CD1c-positive myeloid dendritic cell (primary cell): ENCODE data around the gene PLBD2.

ENCODE experiments used
- DNase-seq: peaks from one replicate; pipeline ENCODE4 v3.0.0-alpha.2; 2016; ENCODE audit errors: extremely low spot score

Gene PLBD2

GRCh38 chr12:113393749-113394148 is 35.4 kb downstream of the PLBD2 start:
- no peak for DNase-seq

DNA sequence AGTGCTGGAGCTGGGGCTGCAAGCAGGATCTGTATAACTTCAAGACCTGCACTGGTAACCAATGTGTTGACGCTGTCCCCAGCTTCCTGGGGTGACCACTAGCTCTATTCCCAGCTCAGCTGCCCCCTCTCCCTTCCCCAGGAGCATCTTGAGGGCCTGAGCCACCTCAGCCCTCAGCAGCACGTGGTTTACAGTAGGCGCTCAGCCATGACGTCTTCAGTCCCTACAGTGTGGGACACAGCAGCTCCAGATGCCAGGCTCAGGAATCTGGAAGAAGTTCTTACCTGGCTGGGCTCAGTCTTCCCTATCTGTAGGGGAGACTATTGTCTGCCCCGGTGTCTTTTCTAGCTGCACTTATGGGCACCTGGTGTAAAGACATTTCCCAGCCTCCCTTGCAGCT is 36.7 kb downstream of the PLBD2 start:
- DNase-seq = no peak

DNA sequence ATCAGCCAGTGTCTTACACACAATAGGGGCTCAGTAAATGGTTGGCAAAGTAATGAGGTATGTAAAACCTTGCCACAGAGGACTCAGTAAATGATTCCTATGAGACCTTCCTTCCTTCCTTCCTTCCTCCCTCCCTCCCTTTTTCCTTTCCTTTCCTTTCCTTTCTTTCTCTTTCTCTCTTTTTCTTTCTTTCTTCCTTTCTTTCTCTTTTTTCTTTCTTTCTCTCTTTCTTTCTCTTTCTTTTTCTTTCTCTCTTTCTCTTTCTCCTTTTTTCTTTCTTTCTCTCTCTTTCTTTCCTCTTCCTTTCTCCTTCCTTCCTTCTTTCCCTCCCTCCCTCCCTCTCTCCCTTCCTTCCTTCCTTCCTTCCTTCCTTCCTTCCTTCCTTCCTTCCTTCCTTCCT is 37.8 kb downstream of the PLBD2 start:
- DNase-seq = no peak

DNA sequence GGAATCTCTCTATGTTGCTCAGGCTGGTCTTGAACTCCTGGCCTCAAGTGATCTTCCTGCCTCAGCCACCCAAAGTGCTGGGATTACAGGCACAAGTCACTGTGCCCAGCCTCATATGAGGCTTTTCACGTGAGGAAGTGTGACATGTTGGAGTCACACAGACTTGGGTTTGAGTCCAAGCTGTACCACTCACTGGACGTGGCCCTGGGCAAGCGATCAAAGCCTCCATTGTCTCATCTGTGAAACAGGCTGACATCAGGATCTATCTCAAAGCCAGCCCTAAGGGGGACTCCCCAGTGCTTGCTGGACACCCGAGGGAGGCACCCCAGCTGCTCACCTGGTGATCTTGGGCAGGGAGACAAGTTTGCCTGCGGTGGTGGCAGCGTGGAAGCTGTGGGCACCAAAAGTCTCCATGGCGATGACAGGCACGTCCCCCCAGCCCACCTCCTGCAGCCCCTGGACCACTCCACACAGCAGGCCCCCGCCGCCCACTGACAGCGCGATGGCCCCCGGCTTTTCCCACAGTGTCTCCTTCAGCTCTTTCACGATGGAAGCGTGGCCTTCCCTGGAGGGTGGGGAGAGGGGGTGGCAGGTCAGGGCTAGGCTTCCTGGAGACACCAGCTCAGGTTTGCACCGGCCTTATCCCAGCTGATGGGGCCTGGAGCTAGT is 38.6 kb downstream of the PLBD2 start:
- no peak for DNase-seq

DNA sequence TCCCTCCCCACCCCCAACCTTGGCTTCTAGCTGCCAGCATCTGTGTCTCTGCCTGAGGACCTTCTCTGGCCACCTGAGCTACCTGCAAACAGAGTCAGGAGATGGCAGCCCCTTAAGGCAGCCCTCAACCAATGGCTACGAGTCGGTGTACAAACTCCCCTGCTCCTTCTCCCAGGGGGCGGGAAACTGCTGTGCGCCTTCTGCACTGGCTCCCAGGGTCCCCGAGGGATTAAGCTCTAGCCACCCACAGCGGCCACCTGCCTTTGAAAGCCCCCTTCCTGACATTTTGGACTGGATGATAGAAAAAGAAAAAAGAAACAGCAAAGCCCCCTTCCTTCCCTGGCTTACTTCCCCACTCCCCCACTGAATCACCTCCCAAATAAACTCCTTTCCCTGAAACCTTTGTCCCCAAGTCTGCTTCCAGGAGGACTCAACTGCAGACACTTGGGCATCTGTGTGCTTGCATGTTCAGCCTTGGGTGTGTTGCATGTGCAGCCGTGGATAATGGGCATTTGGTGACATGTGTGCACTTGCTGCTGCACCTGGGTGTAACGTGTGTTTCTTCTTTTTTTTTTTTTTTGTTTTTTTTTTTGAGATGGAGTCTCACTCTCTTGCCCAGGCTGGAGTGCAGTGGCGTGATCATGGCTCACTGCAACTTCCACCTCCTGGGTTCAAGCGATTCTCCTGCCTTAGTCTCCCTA is 39.3 kb downstream of the PLBD2 start:
- DNase-seq = no peak

GRCh38 chr12:113398346-113399290 is 40.2 kb downstream of the PLBD2 start:
- DNase-seq = no peak

DNA sequence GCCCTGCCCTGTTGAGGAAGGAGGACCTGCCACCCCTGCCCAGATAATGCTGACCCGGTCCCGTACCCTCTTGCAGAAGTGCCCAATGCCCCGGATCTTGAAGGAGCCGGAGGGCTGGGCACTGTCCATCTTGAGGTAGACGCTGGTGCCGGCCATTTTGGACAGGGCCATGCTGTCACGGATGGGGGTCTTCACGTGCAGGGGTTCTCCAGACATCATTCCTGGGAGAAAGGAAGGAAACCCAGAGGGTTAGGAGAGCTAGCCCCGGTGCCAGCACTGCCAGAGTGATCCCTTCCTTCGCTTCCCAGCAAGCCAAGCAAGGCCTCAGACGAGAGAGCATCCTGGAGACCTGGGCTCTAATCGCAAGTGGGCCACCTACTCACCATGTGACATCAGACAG is 41.1 kb downstream of the PLBD2 start:
- DNase-seq = no peak

- DNase-seq = no peak
These were observed 42.0 kb downstream of the PLBD2 start for GRCh38 chr12:113400362-113400761.

DNA sequence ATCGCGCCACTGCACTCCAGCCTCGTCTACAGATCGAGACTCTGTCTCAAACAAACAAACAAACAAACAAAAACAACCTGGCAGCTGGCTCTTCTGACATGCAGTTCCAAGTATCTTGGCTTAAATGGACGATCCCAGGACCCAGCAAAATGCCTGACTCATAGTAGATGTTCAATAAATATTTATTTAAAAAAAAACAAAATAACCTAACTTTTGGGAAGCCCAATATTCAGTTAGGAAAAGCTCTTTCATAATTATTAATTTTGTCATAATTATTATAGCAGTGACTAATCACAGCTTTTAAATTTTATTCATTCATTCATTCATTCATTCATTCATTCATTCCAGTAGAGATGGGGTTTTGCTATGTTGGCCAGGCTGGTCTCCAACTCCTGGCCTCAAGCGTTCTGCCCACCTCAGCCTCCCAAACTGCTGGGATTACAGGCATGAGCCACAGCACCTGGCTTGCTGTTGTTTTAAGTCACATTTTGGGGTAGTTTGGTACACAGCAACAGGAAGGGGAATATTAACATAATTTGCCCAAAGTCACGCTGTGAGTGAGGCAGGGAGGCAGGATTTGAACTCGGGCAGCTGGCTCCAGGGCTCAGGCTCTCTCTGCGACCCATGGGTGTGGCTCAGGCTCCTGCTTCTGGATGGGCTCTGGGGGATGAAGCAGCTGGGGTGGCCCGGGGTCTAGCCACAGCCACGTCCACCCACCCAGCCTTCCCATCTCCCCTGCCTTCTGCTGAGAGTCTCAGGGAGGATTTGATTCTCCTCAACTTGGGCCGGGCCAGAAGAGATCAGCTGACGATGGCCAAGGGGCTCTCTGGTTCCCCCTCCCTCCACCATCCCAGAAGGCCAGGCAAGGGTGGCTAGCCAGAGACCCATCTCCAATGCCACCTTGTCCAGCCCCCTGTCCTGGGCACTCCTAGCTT is 42.9 kb downstream of the PLBD2 start:
- no peak for DNase-seq

DNA sequence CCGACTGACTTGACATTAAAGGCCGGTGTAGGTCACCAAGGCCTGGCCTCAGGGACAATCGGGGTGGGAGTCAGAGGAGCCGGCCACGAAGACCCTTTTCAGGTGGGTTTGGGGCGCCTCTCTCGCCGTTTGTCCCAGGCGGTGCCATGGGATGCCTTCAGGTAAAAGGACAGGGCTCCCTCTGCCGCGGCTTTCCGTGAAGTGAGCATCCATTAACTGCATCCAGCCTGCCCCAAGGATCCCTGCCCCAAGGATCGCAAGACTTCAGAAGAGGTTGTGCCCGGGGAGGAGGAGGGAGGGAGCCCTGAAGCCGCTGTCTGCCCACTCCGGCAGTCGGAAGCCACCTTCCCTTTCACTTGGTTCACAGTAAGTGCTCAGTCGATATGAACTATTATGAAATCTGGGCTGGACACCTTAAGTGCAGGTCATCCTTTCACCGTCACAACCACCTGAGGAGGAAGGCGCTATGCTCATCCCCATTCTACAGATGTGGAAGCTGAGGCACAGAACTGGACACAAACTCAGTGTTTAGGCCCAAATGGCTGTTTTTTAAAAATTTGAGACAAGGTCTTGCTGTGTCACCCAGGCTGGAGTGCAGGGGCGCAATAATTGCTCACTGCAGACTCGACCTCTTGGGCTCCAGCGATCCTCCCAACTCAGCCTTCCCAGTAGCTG is 44.3 kb downstream of the PLBD2 start:
- DNase-seq = no peak

GRCh38 chr12:113403435-113404415 is 45.3 kb downstream of the PLBD2 start, which contains the start of gene SDS:
Gene SDS, minus strand, starts transcription at chr12:113403887. Its CDS starts 4,179 bp downstream, at chr12:113399708.
- peak; percentile 71 for DNase-seq

DNA sequence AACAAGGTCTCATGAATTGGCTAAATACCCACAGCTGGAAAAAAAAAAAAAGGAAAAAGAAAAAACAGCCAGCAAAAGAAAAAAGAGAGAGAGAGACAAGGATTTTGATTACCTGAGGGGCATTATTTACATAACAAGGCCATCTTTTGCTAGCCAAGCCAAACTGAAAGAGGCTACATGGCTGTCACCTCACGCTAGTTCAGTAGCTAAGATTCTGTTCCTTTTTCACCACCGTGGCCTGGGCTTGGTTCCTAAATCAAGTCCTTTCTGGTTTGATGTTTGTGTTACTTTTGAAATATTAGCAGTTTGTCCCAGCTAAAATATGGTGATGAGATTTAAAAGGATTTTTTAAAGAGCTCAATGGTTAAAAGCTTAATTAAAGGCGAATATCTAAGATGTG is 47.3 kb downstream of the PLBD2 start:
- peak; percentile 76 for DNase-seq

DNA sequence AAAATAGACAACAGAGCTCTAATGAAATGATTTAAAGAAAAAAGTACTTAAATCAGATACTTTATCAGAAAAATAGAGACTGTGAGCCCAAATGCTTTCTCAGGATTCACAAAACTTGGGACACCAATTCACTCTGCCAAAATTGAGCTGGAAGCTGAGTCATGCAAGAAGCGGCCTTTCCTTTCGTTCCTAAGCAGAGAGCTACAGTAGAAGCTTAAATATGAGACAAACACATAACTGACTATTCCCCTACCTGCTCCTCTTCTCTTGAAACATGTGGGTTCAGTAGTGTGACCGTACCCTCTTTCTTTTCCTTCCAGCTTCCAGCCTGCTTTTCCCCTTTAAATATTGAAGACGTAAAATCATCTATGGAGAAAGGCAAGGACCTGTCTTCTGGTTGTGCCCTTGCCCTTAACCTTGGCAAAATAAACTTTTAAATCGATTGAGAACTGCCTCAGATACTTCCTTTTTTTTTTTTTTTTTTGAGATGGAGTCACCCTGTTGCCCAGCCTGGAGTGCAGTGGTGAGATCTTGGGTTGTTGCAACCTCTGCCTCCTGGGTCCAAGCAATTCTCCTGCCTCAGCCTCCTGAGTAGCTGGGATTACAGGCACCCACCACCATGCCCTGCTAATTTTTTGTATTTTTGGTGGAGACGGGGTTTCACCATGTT is 49.7 kb downstream of the PLBD2 start:
- peak; percentile 32 for DNase-seq

- DNase-seq = no peak
These were observed 50.4 kb downstream of the PLBD2 start for GRCh38 chr12:113408756-113409298.

DNA sequence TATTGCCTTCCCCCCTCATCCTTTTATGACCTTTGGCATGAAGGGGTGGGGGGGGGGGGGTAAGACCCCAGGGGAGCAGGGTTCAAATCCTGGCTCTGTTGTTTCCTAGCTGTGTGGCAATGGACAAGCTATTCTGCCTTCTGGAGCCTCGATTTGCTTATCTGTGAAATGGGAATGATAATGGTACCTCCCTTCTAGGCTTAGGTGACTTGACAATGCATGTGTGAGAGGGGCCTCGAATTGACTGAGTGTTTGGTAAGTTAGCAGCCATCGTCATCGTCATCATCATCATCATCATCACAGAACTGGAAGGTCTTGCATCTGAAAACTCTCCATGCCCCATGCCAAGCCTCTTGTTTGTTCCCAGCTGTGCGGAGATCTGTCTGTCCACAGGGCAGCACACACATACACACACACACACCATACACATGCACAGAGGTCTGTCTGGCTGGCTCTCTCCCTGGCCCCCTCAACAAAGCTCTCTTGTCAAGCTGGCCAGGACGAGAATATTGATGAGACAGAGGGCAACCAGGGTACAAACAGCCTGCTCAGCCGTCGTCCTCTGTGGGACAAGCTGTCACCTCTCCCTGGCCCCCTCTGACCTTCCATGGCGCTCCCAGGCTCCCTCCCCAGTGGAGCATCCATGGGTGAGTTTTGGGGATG is 51.2 kb downstream of the PLBD2 start:
- DNase-seq = no peak

DNA sequence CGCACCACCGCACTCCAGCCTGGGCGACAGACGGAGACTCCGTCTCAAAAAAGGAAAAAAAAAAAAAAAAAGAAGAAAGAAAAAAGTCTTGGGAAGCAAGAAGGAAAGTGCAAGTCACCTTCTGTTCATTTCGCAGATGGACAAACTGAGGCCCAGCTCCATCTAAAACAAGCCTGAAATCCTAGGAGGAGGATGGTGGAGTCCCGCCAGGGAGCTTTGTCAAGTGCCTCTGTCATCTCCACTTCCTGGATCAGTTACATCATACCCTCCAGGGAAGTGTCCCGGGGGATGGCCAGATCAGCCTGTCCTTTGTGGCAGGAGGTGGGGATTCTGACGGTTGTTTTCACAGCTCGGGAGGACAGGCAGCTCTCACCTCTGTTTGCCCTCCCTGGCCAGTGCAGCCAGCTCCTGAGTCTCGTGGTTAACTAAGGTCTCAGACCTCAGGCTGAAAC is 55.1 kb downstream of the PLBD2 start:
- peak; percentile 33 for DNase-seq

- DNase-seq = no peak
These were observed 56.2 kb downstream of the PLBD2 start for GRCh38 chr12:113414519-113415038.
